Neural cell (in vitro differentiated cells): ENCODE results near the gene KIFAP3. TPM values are rescaled to one million over a fixed set of nuclear protein-coding genes. Genes with fewer than 3 reads are reported as not detected.

ENCODE experiments used
- H2AFZ ChIP-seq: fragments of 200-600, 300-800 bp; sonication (generic), shearing (Covaris generic); 2 replicates; pipeline ENCODE4 v1.6.0; 2014; ENCODE audit warnings: low read depth, mild to moderate bottlenecking, antibody characterized with exemption, low read length, moderate library complexity
- H3F3A ChIP-seq: fragments of 200-600 bp; shearing (Covaris generic); 2 replicates; pipeline ENCODE4 v1.6.1; 2016; ENCODE audit warnings: mild to moderate bottlenecking, moderate library complexity, mixed read lengths, antibody characterized with exemption, low read length; ENCODE audit not compliant: insufficient read depth, poor library complexity, severe bottlenecking
- H3K27ac ChIP-seq: fragments of 200-600, 300-800 bp; sonication (generic), shearing (Covaris generic); 2 replicates; pipeline ENCODE4 v1.5.1; 2014; ENCODE audit warnings: mild to moderate bottlenecking, low read length, moderate library complexity
- H3K27me3 ChIP-seq: fragments of 300-800, 200-600 bp; sonication (generic), shearing (Covaris generic); 2 replicates; pipeline ENCODE4 v1.6.0; 2014; ENCODE audit warnings: mild to moderate bottlenecking, low read depth, low read length, moderate library complexity; ENCODE audit not compliant: insufficient read depth
- H3K36me3 ChIP-seq: fragments of 300-800, 200-600 bp; sonication (generic), shearing (Covaris generic); 2 replicates; pipeline ENCODE4 v1.5.1; 2014; ENCODE audit warnings: mild to moderate bottlenecking, antibody characterized with exemption, low read length, moderate library complexity; ENCODE audit not compliant: insufficient read depth
- H3K4me2 ChIP-seq: fragments of 300-800, 200-600 bp; sonication (generic), shearing (Covaris generic); 2 replicates; pipeline ENCODE4 v1.6.0; 2014; ENCODE audit warnings: mild to moderate bottlenecking, low read length
- H3K4me3 ChIP-seq: fragments of 300-800, 200-600 bp; sonication (generic), shearing (Covaris generic); 2 replicates; pipeline ENCODE4 v1.5.1; 2014; ENCODE audit warnings: mild to moderate bottlenecking, low read length, moderate library complexity
- H3K79me2 ChIP-seq: fragments of 200-600 bp; shearing (Covaris generic); replicated peaks from 2 replicates; pipeline ENCODE4 v1.6.0; 2014; ENCODE audit warnings: mild to moderate bottlenecking, low read length, moderate library complexity; ENCODE audit not compliant: insufficient read depth
- H3K9ac ChIP-seq: fragments of 300-800, 200-600 bp; sonication (generic), shearing (Covaris generic); 2 replicates; pipeline ENCODE4 v1.6.1; 2016; ENCODE audit warnings: mild to moderate bottlenecking, low read length, mixed read lengths
- H3K9me2 ChIP-seq: fragments of 200-600 bp; shearing (Covaris generic); 2 replicates; pipeline ENCODE4 v1.6.1; 2016; ENCODE audit warnings: mild to moderate bottlenecking, low read length, mixed read lengths; ENCODE audit not compliant: insufficient read depth
- H3K9me3 ChIP-seq: fragments of 200-600, 300-800 bp; sonication (generic), shearing (Covaris generic); 2 replicates; pipeline ENCODE4 v1.6.1; 2016; ENCODE audit warnings: mild to moderate bottlenecking, mixed run types, low read length, moderate library complexity, mixed read lengths
- H4K20me1 ChIP-seq: fragments of 200-600 bp; shearing (Covaris generic); 2 replicates; pipeline ENCODE4 v1.6.1; 2016; ENCODE audit warnings: mild to moderate bottlenecking, mixed run types; ENCODE audit not compliant: insufficient read depth
- EP300 ChIP-seq: fragments of 450-650 bp; conservative IDR thresholded peaks from 2 replicates; pipeline ENCODE4 v1.6.1; 2014; ENCODE audit warnings: antibody characterized with exemption, mild to moderate bottlenecking, moderate library complexity; ENCODE audit not compliant: poor library complexity, severe bottlenecking
- EZH2 ChIP-seq: fragments of 200-600, 300-800 bp; shearing (Covaris generic), sonication (generic); IDR thresholded peaks from 2 replicates; pipeline ENCODE4 v1.6.1; 2014; ENCODE audit warnings: antibody characterized with exemption, low read length, borderline replicate concordance, mild to moderate bottlenecking; ENCODE audit not compliant: insufficient read depth, poor library complexity, severe bottlenecking
- MXI1 ChIP-seq: fragments of 450-650 bp; conservative IDR thresholded peaks from 2 replicates; pipeline ENCODE4 v1.6.1; 2014; ENCODE audit warnings: antibody characterized with exemption, mild to moderate bottlenecking; ENCODE audit not compliant: poor library complexity, severe bottlenecking
- POLR2AphosphoS5 ChIP-seq: IDR thresholded peaks from 2 replicates; pipeline ENCODE4 v1.6.1; 2012
- RAD21 ChIP-seq: fragments of 450-650 bp; conservative IDR thresholded peaks from 2 replicates; pipeline ENCODE4 v1.6.1; 2014; ENCODE audit warnings: antibody characterized with exemption, mild to moderate bottlenecking, moderate library complexity
- SMC3 ChIP-seq: fragments of 450-650 bp; conservative IDR thresholded peaks from 2 replicates; pipeline ENCODE4 v1.6.1; 2014; ENCODE audit warnings: antibody characterized with exemption, mild to moderate bottlenecking, moderate library complexity; ENCODE audit not compliant: poor library complexity
- TAF1 ChIP-seq: IDR thresholded peaks from 2 replicates; pipeline ENCODE4 v1.6.1; 2012; ENCODE audit warnings: low read depth
- polyA plus RNA-seq: library from polyadenylated mRNA; depleted of rRNA; stranded (reverse); fragments of >200 nt; gene quantifications from 2 replicates; pipeline ENCODE4 v1.2.3, GENCODE V29; 2014
- TF ChIP-seq, protein P1 (sequence below): IDR thresholded peaks from 2 replicates; pipeline ENCODE4 v1.6.1; 2012; ENCODE audit warnings: borderline replicate concordance
- TF ChIP-seq, protein P2 (sequence below): fragments of 450-650 bp; IDR thresholded peaks from 2 replicates; pipeline ENCODE4 v1.5.1; 2014; ENCODE audit warnings: antibody characterized with exemption, mild to moderate bottlenecking, moderate library complexity; ENCODE audit not compliant: poor library complexity, severe bottlenecking

The KIFAP3 gene
- polyA plus RNA-seq, 1 donor from 2014 or later = 256 TPM

DNA sequence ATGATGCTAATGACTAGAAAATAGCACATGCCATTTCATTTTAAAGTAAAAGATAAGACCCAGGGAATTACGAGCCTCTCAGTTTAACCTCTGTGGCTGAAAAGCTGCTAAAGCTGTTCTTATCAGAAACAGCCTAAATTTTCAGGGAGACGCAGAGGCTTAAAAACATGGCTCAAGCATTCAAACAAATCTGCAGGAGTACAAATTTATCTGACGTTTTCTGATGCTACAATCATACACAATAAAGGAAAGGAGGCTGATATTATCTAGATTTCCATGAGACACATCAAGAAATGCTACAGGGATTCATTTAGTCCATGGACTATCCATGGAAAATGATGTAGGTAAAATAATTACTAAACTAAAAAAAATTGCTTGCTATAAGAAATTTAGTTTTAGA is 115.5 kb downstream of the KIFAP3 start:
- Histone ChIP-seq H3K27ac (no peak overlapping the region), H3K79me2 (no peaks in the 10 kb centered on the region), H3K4me2 (no peak overlapping the region), H3K9ac (no peak overlapping the region), H4K20me1 (no peaks in the 10 kb centered on the region), H3K9me2 (no peaks in the 10 kb centered on the region), H3K4me3 (no peak overlapping the region), H3K9me3 (no peaks in the 10 kb centered on the region), H3F3A (no peaks in the 10 kb centered on the region), H2AFZ (no peak overlapping the region), H3K36me3 (peaks cover under 1% of the 10 kb centered on the region), H3K27me3 (no peaks in the 10 kb centered on the region)
- TF ChIP-seq, protein P1, sequence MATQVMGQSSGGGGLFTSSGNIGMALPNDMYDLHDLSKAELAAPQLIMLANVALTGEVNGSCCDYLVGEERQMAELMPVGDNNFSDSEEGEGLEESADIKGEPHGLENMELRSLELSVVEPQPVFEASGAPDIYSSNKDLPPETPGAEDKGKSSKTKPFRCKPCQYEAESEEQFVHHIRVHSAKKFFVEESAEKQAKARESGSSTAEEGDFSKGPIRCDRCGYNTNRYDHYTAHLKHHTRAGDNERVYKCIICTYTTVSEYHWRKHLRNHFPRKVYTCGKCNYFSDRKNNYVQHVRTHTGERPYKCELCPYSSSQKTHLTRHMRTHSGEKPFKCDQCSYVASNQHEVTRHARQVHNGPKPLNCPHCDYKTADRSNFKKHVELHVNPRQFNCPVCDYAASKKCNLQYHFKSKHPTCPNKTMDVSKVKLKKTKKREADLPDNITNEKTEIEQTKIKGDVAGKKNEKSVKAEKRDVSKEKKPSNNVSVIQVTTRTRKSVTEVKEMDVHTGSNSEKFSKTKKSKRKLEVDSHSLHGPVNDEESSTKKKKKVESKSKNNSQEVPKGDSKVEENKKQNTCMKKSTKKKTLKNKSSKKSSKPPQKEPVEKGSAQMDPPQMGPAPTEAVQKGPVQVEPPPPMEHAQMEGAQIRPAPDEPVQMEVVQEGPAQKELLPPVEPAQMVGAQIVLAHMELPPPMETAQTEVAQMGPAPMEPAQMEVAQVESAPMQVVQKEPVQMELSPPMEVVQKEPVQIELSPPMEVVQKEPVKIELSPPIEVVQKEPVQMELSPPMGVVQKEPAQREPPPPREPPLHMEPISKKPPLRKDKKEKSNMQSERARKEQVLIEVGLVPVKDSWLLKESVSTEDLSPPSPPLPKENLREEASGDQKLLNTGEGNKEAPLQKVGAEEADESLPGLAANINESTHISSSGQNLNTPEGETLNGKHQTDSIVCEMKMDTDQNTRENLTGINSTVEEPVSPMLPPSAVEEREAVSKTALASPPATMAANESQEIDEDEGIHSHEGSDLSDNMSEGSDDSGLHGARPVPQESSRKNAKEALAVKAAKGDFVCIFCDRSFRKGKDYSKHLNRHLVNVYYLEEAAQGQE = no peak
- no peak for TF ChIP-seq SMC3
- TF ChIP-seq EZH2 = no peak
- no peak for TF ChIP-seq RAD21
- no peak for TF ChIP-seq MXI1
- TF ChIP-seq TAF1 = no peak
- no peak for TF ChIP-seq POLR2AphosphoS5
- no peak for TF ChIP-seq EP300
- TF ChIP-seq, protein P2, sequence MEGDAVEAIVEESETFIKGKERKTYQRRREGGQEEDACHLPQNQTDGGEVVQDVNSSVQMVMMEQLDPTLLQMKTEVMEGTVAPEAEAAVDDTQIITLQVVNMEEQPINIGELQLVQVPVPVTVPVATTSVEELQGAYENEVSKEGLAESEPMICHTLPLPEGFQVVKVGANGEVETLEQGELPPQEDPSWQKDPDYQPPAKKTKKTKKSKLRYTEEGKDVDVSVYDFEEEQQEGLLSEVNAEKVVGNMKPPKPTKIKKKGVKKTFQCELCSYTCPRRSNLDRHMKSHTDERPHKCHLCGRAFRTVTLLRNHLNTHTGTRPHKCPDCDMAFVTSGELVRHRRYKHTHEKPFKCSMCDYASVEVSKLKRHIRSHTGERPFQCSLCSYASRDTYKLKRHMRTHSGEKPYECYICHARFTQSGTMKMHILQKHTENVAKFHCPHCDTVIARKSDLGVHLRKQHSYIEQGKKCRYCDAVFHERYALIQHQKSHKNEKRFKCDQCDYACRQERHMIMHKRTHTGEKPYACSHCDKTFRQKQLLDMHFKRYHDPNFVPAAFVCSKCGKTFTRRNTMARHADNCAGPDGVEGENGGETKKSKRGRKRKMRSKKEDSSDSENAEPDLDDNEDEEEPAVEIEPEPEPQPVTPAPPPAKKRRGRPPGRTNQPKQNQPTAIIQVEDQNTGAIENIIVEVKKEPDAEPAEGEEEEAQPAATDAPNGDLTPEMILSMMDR = no peak

DNA sequence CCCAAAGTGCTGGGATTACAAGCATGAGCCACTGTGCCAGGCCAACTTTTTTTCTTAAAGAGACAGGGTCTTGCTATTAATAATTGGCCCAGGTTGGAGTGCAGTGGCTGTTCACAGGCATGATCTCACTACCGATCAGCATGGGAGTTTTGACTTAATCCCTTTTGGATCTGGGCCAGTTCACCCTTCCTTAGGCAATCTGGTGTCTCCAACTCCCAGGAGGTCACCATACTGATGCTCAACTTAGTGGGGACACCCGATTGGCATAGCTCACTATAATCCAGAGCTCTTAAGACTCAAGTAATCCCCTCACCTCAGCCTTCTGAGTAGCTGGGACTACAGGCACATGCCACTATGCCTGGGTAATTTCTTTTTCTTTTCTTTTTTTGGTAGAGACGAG is 116.6 kb downstream of the KIFAP3 start:
- Histone ChIP-seq H3K4me3 (no peak overlapping the region), H3K9me2 (no peaks in the 10 kb centered on the region), H3K4me2 (no peak overlapping the region), H3K27me3 (no peaks in the 10 kb centered on the region), H2AFZ (no peak overlapping the region), H3F3A (no peaks in the 10 kb centered on the region), H3K9me3 (no peaks in the 10 kb centered on the region), H3K9ac (no peak overlapping the region), H3K79me2 (no peaks in the 10 kb centered on the region), H3K27ac (no peak overlapping the region), H4K20me1 (no peaks in the 10 kb centered on the region), H3K36me3 (no peaks in the 10 kb centered on the region)
- TF ChIP-seq, protein P1 = no peak
- no peak for TF ChIP-seq TAF1
